Liver (tissue), 9 donors: Measurements from ENCODE around the gene COL8A2. TPM values are rescaled to one million over a fixed set of nuclear protein-coding genes. Genes with fewer than 3 reads are reported as not detected.

Source experiments
- DNase-seq: peaks from one replicate; pipeline ENCODE4 v3.0.0-alpha.2; 2017; ENCODE audit warnings: low spot score
- H3K27ac ChIP-seq, 2 donors: one replicate each; pipeline ENCODE4 v1.7.0; 2013; ENCODE audit warnings: inconsistent platforms in 2 of 2, low read length in 2 of 2, control low read depth in 1 of 2, low read depth in 1 of 2, mild to moderate bottlenecking in 1 of 2
- H3K27me3 ChIP-seq, 4 donors: one replicate each; pipeline versions ENCODE4 v1.6.1 to v1.7.0; 2013; ENCODE audit warnings: low read length in 3 of 4, inconsistent platforms in 1 of 4, mild to moderate bottlenecking in 1 of 4, moderate library complexity in 1 of 4; ENCODE audit not compliant: control insufficient read depth in 4 of 4, insufficient read depth in 4 of 4
- H3K36me3 ChIP-seq, 4 donors: one replicate each; pipeline versions ENCODE4 v1.6.1 to v1.7.0; 2013; ENCODE audit warnings: low read length in 3 of 4, mild to moderate bottlenecking in 3 of 4, low read depth in 1 of 4, moderate library complexity in 1 of 4; ENCODE audit not compliant: control insufficient read depth in 4 of 4, insufficient read depth in 3 of 4
- H3K4me1 ChIP-seq, 4 donors: one replicate each; pipeline versions ENCODE4 v1.6.1 to v1.7.0; 2013; ENCODE audit warnings: low read length in 3 of 4, mild to moderate bottlenecking in 3 of 4, moderate library complexity in 1 of 4; ENCODE audit not compliant: control insufficient read depth in 4 of 4, insufficient read depth in 4 of 4
- H3K4me3 ChIP-seq, 3 donors: one replicate each; pipeline versions ENCODE4 v1.6.1 to v1.7.0; 2013; ENCODE audit warnings: low read length in 3 of 3, control low read depth in 1 of 3, low read depth in 1 of 3, mild to moderate bottlenecking in 1 of 3
- H3K9ac ChIP-seq, 2 donors: one replicate each; pipeline ENCODE4 v1.7.0; 2013; ENCODE audit warnings: low read length in 2 of 2, mild to moderate bottlenecking in 2 of 2, moderate library complexity in 2 of 2, control low read depth in 1 of 2, low read depth in 1 of 2
- H3K9me3 ChIP-seq, 4 donors: one replicate each; pipeline versions ENCODE4 v1.6.1 to v1.7.0; 2013; ENCODE audit warnings: low read length in 3 of 4; ENCODE audit not compliant: control insufficient read depth in 4 of 4
- GABPA ChIP-seq, 2 donors: IDR thresholded peaks in 1 of 2; conservative IDR thresholded peaks in 1 of 2; 2 replicates each; pipeline ENCODE4 v1.6.1; 2016; ENCODE audit warnings: antibody characterized with exemption in 2 of 2, mild to moderate bottlenecking in 1 of 2, moderate library complexity in 1 of 2
- HNF4G ChIP-seq: IDR thresholded peaks from 2 replicates; pipeline ENCODE4 v1.6.1; 2016; ENCODE audit warnings: antibody characterized with exemption
- SP1 ChIP-seq: IDR thresholded peaks from 2 replicates; pipeline ENCODE4 v1.6.1; 2018; ENCODE audit warnings: antibody characterized with exemption, mild to moderate bottlenecking
- TAF1 ChIP-seq: conservative IDR thresholded peaks from 2 replicates; pipeline ENCODE4 v1.6.1; 2016; ENCODE audit warnings: antibody characterized with exemption, mild to moderate bottlenecking
- polyA plus RNA-seq, 2 donors: library from polyadenylated mRNA; stranded (reverse) in 1 of 2; unstranded in 1 of 2; fragments of 200-250 nt in 1 of 2; fragments of >200 nt in 1 of 2; fragmentation: Nextera tagmentation in 1 of 2; extraction: Ambion mirVana in 1 of 2; gene quantifications; one replicate each; pipeline versions ENCODE4 v1.2.1 to v1.2.3, GENCODE V29; 2013 to 2015
- total RNA-seq, 2 donors: library from RNA; depleted of rRNA; stranded (reverse); fragments of >200 nt; gene quantifications; one replicate each; pipeline ENCODE4 v1.2.3, GENCODE V29; 2014
- TF ChIP-seq, protein P1 (sequence below): IDR thresholded peaks from 2 replicates; pipeline ENCODE4 v1.6.1; 2016; ENCODE audit warnings: antibody characterized with exemption
- TF ChIP-seq, protein P2 (sequence below): fragments of 150-350 bp; IDR thresholded peaks from 2 replicates; pipeline ENCODE4 v1.5.1; 2017; ENCODE audit warnings: improper control_type of control experiment, low read depth, low read length; ENCODE audit not compliant: missing input control
- TF ChIP-seq, protein P3 (sequence below): IDR thresholded peaks from 2 replicates; pipeline ENCODE4 v1.6.1; 2016; ENCODE audit warnings: antibody characterized with exemption
- donor health status: healthy.
- donor health status: healthy.
- donor health status: healthy.
- donor health status: healthy.
- donor health status: healthy.

COL8A2 gene
- total and polyA plus RNA-seq, 4 donors = 0.04 to 0.47 (median 0.35) TPM

DNA sequence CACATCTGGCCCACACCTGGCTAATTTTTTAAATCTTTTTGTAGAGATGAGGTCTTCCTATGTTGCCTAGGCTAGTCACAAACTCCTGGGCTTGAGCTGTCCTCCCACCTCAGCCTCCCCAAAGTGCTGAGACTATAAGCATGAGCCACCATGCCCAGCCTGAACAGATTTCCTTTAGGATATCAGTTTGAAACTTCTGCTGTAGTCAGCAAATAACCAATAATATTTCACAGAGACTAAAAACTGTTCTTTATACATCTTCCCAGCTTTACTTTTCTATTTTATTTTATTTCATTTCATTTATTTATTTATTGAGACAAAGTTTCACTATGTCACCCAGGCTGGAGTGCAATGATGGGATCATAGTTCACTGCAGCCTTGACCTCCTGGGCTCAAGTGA lies 71.0 kb downstream of the COL8A2 start:
- no peak overlapping the region for H3K9ac ChIP-seq
- no peaks in the 10 kb centered on the region for H3K9me3 ChIP-seq
- peaks cover 3 to 10% (median 7%) of the 10 kb centered on the region in 4 donors for H3K36me3 ChIP-seq
- no peak overlapping the region for H3K27ac ChIP-seq
- no peaks in the 10 kb centered on the region for H3K4me1 ChIP-seq
- H3K4me3 ChIP-seq = no peak overlapping the region
- no peaks in the 10 kb centered on the region for H3K27me3 ChIP-seq
- TF ChIP-seq, protein P1, sequence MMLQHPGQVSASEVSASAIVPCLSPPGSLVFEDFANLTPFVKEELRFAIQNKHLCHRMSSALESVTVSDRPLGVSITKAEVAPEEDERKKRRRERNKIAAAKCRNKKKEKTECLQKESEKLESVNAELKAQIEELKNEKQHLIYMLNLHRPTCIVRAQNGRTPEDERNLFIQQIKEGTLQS = no peak
- TF ChIP-seq, protein P2, sequence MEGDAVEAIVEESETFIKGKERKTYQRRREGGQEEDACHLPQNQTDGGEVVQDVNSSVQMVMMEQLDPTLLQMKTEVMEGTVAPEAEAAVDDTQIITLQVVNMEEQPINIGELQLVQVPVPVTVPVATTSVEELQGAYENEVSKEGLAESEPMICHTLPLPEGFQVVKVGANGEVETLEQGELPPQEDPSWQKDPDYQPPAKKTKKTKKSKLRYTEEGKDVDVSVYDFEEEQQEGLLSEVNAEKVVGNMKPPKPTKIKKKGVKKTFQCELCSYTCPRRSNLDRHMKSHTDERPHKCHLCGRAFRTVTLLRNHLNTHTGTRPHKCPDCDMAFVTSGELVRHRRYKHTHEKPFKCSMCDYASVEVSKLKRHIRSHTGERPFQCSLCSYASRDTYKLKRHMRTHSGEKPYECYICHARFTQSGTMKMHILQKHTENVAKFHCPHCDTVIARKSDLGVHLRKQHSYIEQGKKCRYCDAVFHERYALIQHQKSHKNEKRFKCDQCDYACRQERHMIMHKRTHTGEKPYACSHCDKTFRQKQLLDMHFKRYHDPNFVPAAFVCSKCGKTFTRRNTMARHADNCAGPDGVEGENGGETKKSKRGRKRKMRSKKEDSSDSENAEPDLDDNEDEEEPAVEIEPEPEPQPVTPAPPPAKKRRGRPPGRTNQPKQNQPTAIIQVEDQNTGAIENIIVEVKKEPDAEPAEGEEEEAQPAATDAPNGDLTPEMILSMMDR = no peak
- TF ChIP-seq TAF1 (no peak), SP1 (no peak)
- DNase-seq = no peak

DNA sequence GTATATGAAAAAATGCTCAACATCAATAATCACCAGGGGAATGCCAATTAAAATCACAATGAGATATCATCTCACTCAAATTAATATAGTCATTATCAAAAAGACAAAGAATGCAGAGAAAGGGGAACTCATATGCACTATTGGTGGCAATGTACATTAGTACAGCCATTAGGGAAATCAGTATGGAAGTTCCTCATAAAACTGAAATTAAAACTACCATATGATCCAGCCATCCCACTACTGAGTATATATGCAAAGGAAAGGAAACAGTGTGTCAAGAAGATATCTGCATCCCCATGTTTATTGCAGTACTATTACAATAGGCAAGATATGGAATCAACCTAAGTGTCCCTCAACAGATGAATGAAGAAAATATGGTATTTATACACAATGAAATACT lies 73.2 kb downstream of the COL8A2 start:
- peaks cover 3 to 18% (median 12%) of the 10 kb centered on the region in 4 donors for H3K36me3 ChIP-seq
- TF ChIP-seq, protein P3, sequence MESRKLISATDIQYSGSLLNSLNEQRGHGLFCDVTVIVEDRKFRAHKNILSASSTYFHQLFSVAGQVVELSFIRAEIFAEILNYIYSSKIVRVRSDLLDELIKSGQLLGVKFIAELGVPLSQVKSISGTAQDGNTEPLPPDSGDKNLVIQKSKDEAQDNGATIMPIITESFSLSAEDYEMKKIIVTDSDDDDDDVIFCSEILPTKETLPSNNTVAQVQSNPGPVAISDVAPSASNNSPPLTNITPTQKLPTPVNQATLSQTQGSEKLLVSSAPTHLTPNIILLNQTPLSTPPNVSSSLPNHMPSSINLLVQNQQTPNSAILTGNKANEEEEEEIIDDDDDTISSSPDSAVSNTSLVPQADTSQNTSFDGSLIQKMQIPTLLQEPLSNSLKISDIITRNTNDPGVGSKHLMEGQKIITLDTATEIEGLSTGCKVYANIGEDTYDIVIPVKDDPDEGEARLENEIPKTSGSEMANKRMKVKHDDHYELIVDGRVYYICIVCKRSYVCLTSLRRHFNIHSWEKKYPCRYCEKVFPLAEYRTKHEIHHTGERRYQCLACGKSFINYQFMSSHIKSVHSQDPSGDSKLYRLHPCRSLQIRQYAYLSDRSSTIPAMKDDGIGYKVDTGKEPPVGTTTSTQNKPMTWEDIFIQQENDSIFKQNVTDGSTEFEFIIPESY = no peak
- TF ChIP-seq GABPA (IDR thresholded peaks at IDR 0.05 in 1 of 2, conservative IDR thresholded peaks at IDR 0.05 in 1 of 2) (no peak), HNF4G (no peak)

More for the DNA sequence above, 73.2 kb downstream of the COL8A2 start:
- H3K27me3 ChIP-seq = no peaks in the 10 kb centered on the region
- H3K9ac ChIP-seq = no peak overlapping the region
- no peak overlapping the region for H3K4me3 ChIP-seq
- DNase-seq = no peak
- H3K4me1 ChIP-seq = no peaks in the 10 kb centered on the region
- H3K9me3 ChIP-seq = no peaks in the 10 kb centered on the region
- no peak overlapping the region for H3K27ac ChIP-seq

Other genes with a start within 250 kb of the COL8A2 start
- gene AGO1, start 242.0 kb downstream of the COL8A2 start, total RNA-seq = 10 to 100 TPM in 1 of 2 donors, 1 to 10 TPM in 1; 6.8 to 11.3 TPM
- gene AGO1, start 242.0 kb downstream of the COL8A2 start, polyA plus RNA-seq = 1 to 10 TPM; 1.5 to 3.0 TPM
- gene AGO3, start 194.1 kb downstream of the COL8A2 start, total RNA-seq = 10 to 100 TPM in 1 of 2 donors, 1 to 10 TPM in 1; 5.9 to 19.5 TPM
- 1 to 10 TPM; 3.0 to 8.3 TPM for gene AGO3, start 194.1 kb downstream of the COL8A2 start, polyA plus RNA-seq
- gene TEKT2, start 41.1 kb downstream of the COL8A2 start, total RNA-seq = under 1 TPM; 0.14 to 0.17 TPM
- not detected for gene TEKT2, start 41.1 kb downstream of the COL8A2 start, polyA plus RNA-seq
- 10 to 100 TPM; 10.4 to 11.7 TPM for gene ADPRS, start 36.3 kb downstream of the COL8A2 start, total RNA-seq
- gene ADPRS, start 36.3 kb downstream of the COL8A2 start, polyA plus RNA-seq = 10 to 100 TPM in 1 of 2 donors, 1 to 10 TPM in 1; 9.4 to 13.1 TPM
- gene TRAPPC3, start 24.3 kb upstream of the COL8A2 start, total RNA-seq = 10 to 100 TPM; 30.4 to 56.1 TPM
- gene TRAPPC3, start 24.3 kb upstream of the COL8A2 start, polyA plus RNA-seq = 10 to 100 TPM; 24.2 to 30.4 TPM
- gene MAP7D1, start 30.9 kb upstream of the COL8A2 start, total RNA-seq = 10 to 100 TPM; 14.8 to 15.1 TPM
- 10 to 100 TPM in 1 of 2 donors, 1 to 10 TPM in 1; 5.6 to 10.9 TPM for gene MAP7D1, start 30.9 kb upstream of the COL8A2 start, polyA plus RNA-seq
- 10 to 100 TPM; 48.9 to 55.1 TPM for gene THRAP3, start 99.2 kb upstream of the COL8A2 start, total RNA-seq
- 10 to 100 TPM; 21.3 to 42.8 TPM for gene THRAP3, start 99.2 kb upstream of the COL8A2 start, polyA plus RNA-seq
- 1 to 10 TPM in 1 of 2 donors, under 1 TPM in 1; 0.47 to 1.0 TPM for gene SH3D21, start 181.1 kb upstream of the COL8A2 start, total RNA-seq
- gene SH3D21, start 181.1 kb upstream of the COL8A2 start, polyA plus RNA-seq = under 1 TPM; 0.29 to 0.36 TPM
- gene EVA1B, start 198.4 kb upstream of the COL8A2 start, total RNA-seq = 10 to 100 TPM in 1 of 2 donors, 1 to 10 TPM in 1; 5.6 to 22.7 TPM
- gene EVA1B, start 198.4 kb upstream of the COL8A2 start, polyA plus RNA-seq = 10 to 100 TPM in 1 of 2 donors, 1 to 10 TPM in 1; 3.3 to 11.2 TPM